NT2/D1 (cell line): ENCODE data around the gene CARTPT.

Experiments used
- SUZ12 ChIP-seq: IDR thresholded peaks from 2 replicates; pipeline ENCODE4 v1.6.1; 2011; ENCODE audit not compliant: insufficient read length, insufficient read depth; ENCODE audit errors: extremely low read depth
- ZNF274 ChIP-seq: IDR thresholded peaks from 2 replicates; pipeline ENCODE4 v1.6.1; 2011; ENCODE audit warnings: mild to moderate bottlenecking, low read depth, low read length

DNA sequence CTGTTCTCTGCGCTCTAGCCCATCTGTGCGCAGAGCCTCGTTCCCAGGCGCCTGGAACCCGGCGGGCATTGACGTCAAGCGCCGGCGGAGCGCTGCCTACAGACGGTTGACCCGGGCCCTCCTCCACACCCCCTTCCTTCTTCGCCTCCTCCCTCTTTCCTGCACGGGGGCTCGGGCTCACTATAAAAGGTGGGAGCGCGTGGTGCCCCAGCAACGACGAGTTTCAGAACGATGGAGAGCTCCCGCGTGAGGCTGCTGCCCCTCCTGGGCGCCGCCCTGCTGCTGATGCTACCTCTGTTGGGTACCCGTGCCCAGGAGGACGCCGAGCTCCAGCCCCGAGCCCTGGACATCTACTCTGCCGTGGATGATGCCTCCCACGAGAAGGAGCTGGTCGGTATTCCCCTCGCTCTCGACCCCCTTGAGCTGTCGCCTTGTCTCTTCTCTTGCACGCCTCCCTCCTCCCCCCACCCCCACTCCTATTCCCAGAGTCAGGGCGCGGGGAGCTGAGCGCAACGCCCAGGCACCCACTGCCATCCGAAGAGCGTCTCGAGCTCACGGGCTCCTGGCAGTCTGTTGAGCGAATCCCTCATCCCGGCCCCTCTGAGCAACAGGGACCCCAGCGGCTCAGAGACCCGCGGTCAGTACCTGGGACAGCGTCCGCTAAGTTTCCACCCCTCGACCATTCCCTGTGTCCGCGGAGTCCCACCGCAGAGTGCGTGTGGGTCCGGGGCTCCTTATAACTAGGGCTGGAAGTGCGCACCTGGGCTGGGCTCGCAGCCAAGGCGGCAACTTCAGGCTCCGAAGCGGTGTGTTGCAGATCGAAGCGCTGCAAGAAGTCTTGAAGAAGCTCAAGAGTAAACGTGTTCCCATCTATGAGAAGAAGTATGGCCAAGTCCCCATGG is at the start of gene CARTPT:
- TF ChIP-seq SUZ12 (no peak), ZNF274 (no peak)
